Measurements from ENCODE around the gene KCNK13.
"Not testable (repeated sequence)": the region's sequence is repeated elsewhere in the genome, so short reads cannot be mapped to it uniquely, and the experiment has no call there.

KCNK13 gene

DNA sequence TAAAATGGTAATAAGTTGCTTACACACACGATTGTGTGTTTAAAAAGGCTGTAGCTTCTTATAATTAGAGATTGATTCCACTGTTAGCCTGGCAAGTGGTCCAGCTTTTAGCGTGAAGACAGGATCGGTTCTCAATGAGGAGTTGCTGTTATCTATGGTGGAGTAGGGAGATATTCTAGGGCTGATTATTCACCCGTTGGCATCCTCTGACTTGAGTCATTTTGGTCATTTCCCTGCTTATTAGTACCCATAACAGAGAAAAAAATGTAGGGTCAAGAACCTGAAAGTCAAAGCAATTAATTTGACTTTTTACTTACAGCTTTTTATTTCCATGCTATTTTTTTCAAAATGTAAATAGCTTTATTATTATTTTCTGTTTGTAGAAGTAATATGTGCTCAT, 76.0 kb downstream of the KCNK13 start:
- DNase-seq = no peak

DNA sequence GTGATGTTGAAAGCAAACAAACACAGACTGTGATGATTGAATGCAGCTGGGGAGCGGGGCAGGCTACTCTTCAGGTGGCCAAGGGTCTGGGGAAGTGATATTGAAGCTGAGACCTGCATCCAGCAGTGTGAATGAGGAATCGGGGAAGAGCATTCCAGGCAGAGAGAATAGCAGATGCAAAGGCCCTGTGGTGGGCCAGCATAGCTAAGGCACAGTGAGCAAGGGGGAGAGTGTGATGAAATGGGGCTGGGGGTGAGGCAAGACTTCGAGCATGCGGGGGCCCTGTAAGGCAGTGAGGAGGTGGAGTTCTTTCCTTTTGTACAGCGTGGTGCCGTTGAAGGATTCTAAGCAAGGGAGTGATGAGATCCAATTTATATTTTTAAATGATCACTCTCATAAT, 77.4 kb downstream of the KCNK13 start:
- no peak for DNase-seq

DNA sequence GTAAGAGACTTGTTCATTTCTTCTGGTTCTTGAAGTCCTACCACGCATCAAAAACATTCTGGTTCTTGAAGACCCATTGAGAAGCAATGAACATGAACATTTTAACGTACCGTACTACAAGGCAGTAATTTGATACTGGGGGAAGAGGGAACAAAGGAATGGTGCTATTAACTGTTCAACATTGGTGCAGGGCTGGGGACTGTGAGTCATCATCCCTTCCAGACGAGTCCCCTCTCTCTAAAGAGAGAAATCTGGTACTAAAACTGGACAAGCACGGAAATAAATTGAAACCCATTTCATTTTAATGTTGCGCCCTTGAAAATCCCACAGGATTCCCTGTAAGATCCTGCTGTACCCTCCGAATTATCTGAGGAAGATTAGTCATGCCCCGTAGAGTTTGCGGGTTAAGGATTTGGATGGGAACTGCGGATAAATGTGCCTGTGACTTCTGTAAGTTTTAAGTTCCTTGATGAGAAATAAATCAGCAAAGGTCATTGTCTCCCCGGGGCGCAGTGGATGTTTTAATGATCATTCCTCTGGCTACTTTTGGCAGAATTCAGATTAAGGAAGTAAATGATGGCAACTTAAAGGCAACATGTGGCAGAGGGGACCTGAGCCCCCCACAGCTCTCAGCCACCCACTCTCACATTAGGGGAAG, 78.6 kb downstream of the KCNK13 start:
- DNase-seq = no peak

DNA sequence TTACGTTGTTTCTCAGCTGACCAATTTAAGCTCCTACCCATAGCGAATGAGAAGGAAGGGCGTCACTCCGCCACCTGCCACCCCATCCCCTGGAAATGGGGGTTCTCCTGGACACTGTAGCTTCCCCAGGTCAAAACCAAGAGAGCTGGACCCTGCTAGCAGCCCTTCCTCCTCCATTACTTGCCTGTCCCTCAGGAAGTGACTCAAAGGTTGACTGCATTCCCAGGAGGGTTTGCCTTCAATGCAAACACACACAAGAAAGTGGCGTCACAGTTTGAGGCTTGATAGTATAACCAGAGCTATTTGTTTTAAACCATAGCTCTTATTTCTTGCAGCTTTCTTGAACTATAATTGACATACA, 79.1 kb downstream of the KCNK13 start:
- no peak for DNase-seq

DNA sequence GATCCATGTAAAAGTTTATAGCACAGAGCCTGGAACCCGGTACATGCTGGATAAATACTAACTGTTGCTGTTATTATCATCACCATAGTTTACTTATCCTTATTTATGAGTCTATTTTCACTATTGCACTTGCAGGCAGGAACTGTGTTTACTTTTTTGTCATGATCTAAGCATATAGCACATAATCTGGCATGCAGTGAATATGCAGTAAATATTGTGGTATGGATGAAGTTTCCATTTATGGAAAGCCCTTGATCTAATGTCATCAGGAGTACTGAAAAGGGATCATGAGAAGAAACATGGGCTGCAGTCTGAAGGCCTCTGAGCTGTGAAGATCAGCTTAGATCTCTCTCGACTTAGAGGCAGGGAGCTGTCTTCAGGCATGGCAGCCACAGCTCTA, 91.6 kb downstream of the KCNK13 start:
- DNase-seq = no peak

DNA sequence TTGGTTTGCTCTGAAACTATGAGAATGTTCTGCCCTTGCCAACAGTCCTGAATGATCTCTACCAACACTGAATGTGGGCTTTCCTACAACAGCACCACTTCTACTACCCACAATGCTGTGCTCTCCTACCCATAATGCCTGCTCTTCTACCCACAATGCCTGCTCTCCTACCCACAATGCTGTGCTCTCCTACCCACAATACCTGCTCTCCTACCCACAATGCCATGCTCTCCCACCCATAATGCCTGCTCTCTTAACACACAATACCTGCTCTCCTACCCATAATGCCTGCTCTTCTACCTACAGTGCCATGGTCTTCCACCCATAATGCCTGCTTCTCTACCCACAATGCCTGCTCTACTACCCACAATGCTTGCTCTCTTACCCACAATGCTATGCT, 92.3 kb downstream of the KCNK13 start:
- DNase-seq = no peak

DNA sequence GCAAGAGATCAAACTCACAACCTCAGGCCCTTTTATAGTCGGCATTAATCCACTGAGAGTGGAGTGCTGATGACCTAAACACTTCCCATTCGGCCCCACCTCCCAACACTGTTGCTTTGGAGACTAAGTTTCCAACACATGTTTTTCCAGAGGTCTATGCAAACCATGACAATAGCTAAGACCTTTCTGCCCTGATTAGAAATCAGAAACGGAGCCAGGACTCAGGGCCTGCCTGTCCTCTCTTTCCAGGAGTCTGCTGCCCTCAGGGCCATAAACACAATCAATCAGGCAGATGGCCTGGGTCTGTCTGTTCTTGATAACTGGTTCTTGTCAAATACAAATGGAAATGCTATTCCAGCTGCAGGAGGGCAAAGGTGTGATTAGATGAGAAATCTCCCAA, 97.4 kb downstream of the KCNK13 start:
- no peak for DNase-seq

DNA sequence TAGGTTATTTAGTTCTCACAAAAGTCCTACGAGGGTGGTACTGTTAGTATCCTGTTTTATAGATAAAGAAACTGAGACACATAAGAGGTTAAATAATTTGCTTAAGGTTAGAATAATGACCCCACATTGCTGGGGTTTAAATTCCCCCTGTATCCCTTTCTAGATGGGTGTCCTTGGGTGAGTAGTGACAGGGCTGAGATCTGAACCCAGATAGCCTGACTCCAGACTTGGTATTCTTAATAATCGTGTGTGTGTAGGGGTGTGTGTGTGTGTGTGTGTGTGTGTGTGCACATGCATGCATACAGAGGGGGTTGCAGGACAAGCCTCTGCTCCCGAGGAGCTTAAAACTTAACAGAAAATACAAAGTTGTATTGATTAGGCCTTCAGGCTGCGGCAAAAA, 97.9 kb downstream of the KCNK13 start:
- no peak for DNase-seq

DNA sequence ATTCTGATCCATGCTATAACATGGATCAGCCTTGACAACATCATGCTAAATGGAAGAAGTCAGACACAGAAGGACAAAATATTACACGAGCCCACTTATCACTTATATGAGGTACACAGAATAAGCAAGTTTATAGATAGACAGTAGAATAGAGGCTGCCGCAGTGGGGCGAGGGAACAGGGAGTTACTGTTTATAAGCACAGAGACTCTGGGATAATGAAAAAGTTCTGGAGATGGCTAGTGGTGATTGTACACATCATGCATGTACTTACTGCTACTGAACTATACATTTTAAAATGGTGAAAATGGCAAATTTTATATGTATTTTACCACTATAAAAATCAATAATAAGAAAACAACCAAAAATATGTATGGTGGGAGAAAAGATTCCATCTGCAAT, 99.3 kb downstream of the KCNK13 start:
- DNase-seq = no peak

DNA sequence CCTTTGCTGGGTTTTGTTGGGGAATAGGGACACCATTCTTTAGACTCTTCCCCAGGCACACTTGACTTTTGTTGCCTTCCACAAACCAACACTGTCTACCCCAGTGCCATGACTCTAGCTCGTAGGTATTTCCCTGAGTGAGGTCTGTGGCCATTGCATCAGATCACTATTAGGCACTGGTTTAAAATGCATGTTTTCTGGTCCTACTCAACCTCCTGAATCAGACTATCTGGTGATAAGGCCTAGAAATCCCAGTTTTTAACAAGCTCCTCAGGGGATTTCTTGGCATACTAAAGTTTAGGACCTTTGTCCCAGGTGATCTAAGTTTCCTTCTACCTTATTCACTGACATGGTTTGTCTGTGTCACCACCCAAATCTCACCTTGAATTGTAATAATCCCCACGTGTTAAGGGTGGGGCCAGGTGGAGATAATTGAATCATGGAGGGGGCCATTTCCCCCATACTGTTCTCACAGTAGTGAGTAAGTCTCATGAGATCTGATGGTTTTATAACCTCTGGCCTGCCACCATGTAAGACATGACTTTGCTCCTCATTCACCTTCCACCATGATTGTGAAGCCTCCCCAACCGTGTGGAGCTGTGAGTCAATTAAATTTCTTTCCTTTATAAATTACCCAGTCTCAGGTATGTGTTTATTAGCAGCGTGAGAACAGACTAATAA, 106.8 kb downstream of the KCNK13 start:
- DNase-seq = no peak

DNA sequence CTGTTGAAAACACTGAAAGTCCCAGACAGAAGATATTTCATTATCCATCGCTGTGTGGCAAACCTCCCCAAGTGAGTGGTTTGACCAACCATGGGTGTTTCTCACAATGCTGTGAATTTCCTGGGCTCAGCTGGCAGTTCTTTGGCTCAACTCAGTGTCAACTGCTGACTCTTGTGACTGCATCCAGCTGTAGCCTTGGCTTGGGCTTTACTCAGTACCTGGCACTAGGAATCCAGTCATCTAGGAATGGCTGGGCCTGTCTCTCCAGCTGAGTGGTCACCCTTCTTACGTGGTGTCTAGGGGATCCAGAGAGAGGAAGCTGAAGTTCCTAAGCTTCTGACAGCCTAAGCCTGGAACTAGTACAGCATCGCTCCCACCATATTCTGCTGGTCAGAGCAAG, 113.8 kb downstream of the KCNK13 start:
- DNase-seq = no peak

DNA sequence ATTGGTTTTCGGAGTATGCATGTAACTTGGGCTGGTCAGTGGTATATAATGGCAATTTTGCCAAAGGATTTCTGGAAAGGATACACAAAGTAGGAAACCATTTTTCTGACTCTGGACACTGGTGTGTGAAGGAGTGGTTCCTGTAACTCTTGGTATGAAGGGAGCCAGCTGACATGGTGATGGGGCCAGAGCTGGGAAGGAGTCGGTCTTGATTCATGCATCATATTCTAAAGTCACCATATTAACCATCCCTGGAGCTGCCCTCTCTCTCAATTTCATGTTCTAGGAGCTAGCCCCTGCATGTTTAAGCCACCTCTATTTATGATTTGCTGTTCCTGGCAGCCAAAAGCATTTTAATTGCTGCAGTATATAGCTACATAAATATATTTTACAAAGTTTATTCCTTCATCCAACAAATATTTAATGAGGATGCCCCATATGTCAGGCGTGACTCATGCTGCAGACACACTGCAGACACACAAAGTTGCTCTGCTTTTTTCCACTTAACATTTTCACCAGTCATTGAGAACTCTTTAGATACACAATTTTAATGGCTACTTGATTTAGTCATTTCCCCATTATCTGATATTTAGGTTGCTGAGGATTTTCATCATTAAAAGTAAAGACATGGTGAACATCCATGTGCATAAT, 115.9 kb downstream of the KCNK13 start:
- no peak for DNase-seq

DNA sequence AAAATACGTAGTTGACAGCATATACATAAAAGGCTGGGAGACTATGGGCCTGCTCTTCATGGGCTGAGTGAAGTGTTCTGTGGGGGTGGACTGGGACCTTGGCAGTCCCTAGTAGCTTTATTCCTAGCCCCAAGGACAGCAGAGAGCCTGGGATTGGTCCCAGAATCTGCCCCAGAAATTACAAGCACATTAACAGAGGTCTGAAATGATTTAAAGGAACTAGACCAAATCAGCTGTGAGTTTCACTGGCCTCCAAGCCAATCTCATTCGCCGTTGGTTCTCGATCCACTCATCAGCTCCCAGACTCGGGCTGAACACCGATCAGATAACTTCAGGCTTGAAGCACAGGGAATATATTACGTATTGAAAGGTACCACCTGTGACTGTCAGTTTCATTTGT, 117.6 kb downstream of the KCNK13 start:
- DNase-seq = no peak

DNA sequence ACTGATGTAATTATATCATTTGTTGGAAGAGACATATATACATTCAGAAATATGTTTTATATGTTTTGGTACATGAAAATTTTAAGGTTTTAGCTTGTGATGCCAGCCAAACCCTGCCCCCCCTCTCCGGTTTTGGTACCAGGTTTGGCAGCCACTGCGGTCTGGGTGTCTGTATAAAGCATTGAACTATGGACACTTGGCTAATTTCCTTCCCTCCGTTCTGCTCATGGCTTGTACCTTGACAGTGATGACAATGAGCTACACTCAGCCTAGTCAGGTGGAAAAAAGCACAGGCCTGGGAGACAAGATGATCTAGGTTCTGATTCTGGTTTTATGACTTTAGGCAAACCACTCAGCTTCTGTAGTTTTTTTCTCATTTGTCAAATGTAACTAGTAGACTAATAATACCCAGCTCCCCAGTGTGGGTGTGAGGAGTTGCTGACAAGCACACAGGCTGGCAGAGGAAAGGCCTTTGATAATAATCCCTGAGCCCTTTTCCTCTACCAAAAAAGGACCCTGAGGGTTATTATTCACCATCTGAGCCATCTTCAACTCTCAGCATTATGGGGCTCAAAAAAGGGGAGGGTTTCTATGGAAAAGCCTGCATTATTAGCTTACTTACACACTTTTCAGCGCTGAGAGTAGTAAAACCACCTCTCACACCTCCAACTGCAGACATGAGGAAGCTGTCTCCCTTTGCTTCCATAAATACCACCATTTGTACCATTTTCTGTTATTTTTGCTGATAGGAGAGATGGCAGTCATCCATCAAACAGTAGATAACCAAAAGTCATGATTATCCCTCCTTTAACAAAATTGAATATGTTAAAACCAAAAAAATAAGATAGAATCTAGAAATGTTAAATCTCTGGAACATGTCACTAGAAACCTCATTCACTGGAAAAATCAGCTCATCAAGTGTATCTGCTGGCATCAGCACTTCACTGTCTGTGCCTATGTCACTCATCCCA, 118.3 kb downstream of the KCNK13 start:
- no peak for DNase-seq

DNA sequence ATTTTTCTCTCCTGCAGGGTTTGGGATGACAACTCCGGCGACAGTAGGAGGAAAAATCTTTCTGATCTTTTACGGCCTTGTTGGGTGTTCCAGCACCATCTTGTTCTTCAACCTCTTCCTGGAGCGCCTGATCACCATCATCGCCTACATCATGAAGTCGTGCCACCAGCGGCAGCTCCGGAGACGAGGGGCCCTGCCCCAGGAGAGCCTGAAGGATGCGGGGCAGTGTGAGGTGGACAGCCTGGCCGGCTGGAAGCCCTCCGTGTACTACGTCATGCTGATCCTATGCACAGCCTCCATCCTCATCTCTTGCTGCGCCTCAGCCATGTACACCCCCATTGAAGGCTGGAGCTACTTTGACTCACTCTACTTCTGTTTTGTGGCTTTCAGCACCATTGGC, 122.3 kb downstream of the KCNK13 start:
- no peak for DNase-seq

DNA sequence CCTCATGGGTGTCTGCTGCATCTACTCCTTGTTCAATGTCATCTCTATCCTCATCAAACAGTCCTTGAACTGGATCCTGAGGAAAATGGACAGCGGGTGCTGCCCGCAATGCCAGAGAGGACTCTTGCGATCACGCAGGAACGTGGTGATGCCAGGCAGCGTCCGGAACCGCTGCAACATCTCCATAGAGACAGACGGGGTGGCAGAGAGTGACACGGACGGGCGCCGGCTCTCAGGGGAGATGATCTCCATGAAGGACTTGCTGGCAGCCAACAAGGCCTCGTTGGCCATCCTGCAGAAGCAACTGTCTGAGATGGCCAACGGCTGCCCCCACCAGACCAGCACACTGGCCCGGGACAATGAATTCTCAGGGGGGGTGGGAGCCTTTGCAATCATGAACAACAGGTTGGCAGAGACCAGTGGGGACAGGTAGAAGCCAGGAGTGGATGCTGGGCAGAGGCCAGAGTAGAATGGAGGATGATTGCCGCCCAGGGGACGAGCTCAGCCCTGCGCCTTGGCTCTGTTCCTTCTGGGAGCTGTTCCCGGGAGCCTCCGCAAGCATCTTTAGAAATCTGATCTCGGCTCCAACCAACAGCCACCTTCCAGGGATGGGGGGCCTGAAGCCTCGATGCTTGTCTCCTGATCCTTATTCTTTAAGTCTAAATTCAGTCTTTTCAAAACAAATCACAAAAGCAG, 122.9 kb downstream of the KCNK13 start:
- no peak for DNase-seq

DNA sequence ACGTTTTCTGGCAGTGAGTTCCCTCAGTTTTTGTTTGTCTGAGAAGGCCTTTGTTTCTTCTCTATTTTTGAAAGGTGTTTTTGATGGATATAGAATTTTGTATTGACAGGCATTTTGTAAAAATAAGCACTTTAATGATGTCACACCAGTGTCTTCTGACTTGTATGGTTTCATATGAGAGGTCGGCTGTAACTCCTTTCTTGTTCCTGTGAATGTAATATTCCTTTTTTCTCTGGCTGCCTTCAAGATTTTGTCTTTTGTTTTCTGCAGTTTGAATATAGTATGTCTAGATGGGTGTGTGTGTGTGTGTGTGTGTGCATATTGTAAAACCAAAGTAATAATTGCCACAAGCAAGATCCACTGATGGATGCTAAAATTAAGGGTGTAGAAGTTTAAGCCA, 126.8 kb downstream of the KCNK13 start:
- DNase-seq = no peak

DNA sequence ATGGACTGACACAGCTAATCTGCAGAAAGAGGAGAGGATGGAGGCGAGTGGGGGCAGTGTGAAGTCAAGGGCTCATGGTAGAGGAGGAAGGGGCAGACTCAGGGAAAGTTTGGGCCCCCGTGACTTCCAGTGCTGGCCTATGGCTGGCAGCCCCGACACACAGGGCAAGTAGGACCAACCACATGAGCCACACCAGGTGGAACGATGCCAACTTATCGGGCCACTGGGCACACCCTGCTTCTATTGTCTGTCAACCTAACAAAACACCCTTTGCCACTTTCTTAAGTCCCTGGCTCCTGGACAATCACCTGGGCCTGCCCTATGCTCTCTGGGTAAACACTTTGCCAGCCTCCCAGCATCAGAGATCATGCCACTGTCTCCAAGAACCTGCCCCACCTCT, 129.4 kb downstream of the KCNK13 start:
- no peak for DNase-seq

DNA sequence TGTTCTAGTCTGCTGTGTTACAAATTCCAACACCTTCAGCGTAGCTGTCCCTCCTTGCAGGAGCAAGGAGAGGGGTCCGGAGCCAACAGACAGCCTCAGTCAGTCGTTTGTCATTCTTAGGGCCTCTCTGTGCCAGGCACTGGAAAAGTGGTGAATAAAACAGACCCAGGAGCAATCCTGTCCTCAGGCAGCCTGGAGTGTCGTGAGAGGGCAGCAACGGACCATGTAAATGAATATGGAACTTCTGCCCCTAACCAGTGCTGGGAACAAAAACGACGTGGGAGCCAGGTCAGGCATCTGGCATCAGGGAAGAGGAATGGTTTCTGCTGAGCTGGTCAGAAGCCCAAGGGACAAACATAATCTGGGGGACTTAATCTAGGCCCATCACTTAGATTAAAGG, 129.8 kb downstream of the KCNK13 start:
- DNase-seq = no peak

DNA sequence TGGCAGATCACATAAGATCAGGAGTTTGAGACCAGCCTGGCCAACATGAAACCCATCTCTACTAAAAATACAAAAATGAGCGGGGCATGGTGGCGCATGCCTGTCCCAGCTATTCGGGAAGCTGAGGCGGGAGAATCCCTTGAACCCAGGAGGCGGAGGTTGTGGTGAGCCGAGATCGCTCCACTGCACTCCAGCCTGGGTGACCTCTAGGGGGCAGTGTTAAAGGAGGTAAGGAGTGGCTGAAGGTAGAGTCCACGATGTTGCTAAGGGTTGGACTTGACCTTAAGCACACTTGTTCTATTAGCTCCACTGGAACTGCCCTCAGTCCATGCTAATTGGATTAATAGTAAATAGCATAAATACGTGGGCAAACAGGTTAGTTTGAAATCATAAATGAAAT, 132.1 kb downstream of the KCNK13 start:
- DNase-seq = peak; percentile 16

DNA sequence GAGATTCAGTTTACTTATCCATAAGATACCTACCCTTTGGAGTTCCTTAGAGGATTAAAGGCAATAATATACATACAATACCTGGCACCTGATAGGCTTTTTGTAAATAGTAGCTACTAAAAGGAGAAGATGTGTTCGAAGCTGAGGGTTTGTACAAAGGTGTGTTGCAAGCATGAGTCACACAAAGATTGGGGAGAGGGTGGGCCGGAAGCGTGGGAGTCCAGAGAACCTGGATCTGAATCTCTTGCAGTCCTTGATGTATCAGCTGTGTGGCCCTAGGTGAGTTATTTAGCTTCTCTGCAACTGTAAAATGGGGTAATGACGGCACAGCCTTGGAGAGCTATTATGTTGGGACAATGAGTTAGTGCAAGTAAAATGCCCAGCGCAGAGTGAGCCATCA, 132.9 kb downstream of the KCNK13 start:
- DNase-seq = no peak

DNA sequence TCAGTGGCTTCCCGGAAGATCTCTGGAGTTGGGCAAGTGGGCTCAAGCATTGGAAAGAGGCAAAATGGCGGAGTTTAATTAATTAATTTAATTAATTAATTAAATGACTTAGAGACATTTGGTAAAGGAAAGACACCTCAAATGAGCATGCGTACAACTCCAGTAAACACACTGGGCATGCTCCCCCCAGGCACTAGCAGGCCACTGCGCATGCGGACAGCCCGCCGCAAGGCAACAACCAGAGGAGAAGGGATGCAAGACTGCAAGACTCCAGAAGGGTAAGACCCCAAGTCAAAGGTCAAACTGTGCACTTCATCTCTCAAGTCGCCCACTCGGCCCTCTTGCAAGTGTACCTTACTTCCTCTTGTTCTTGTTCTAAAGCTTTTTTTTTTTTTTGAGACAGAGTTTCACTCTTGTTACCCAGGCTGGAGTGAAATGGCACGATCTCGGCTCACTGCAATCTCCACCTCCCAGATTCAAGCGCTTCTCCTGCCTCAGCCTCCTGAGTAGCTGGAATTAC, 136.8 kb downstream of the KCNK13 start:
- DNase-seq = no peak

DNA sequence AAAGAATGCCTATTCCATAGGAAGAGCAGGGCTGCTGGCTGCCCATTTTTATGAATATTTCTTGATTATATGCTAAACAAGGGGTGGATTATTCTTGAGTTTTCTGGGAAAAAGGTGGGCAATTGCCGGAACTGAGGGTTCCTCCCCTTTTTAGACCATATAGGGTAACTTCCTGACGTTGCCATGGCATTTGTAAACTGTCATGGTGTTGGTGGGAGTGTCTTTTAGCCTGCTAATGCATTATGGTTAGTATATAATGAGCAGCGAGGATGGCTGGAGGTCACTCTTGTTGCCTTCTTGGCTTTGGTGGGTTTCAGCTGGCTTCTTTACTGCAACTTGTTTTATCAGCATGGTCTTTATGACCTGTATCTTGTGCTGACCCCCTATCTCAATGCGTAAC, 138.8 kb downstream of the KCNK13 start:
- not testable (repeated sequence) for DNase-seq
